Fibroblast of upper back skin (primary cell): ENCODE measurements around the gene NMNAT3.
A peak's percentile ranks its signal among the peaks of the same experiment; 100 is the strongest.

Experiments
- DNase-seq: peaks from one replicate; pipeline ENCODE4 v3.0.0-alpha.2; 2013

NMNAT3 gene

DNA sequence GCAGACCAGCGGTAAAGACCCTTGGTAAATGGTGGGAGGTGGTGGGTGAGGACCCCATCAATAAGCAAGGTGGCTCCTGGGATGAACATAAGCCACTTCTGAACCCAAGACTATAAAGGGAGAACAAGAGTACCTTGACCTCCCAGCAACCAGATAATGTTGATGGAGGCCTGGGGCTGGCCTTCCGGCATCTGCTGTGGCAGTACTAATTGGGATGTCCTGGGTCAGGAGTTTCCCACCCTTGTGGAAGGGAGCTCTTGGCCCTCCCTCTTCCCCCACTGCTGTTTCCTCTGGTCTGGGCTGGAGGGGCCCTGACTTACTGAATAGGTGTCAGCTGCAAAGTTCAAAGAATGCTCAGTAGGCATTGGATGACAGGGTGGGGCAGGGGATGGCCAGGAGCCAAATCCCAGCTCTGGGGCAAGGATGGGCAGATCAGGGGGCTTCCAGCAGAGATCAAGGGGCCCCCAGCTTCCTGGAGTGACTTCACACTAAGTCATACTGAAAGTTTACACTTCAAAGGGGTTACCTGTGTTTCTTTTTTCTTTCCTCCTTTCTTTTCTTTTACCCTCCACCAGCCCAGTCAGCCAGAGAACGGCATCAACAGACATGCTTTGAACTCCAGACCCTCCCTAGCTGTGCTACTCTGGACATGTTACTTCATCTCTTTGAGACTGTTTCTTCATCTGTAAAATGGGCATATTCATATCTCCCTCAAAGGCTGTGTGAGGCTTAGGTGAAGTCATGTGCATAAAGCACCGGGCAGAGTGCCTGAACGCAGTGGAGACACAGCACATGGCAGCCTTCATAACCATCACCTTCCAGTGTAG lies 139.8 kb downstream of the NMNAT3 start:
- DNase-seq: no peak

DNA sequence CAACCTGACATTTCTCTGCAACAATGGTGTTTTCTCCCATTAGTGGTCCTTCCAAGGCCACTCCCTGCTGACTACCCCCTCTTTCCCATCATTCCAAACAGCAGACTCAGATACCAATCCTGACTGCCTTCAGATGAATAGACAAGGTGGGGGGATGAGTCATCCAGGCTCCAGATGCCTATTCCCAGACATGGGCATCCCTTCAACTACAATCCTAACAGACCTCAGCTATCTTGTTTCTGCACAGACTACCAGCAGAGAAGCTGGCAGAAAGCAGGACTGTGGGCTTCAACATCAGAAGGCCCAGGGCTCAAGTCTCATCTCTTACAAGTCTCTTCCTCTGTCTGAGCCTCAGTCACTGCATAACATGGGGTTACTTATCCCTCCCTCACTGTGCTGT lies 140.4 kb downstream of the NMNAT3 start:
- DNase-seq: peak; percentile 91

DNA sequence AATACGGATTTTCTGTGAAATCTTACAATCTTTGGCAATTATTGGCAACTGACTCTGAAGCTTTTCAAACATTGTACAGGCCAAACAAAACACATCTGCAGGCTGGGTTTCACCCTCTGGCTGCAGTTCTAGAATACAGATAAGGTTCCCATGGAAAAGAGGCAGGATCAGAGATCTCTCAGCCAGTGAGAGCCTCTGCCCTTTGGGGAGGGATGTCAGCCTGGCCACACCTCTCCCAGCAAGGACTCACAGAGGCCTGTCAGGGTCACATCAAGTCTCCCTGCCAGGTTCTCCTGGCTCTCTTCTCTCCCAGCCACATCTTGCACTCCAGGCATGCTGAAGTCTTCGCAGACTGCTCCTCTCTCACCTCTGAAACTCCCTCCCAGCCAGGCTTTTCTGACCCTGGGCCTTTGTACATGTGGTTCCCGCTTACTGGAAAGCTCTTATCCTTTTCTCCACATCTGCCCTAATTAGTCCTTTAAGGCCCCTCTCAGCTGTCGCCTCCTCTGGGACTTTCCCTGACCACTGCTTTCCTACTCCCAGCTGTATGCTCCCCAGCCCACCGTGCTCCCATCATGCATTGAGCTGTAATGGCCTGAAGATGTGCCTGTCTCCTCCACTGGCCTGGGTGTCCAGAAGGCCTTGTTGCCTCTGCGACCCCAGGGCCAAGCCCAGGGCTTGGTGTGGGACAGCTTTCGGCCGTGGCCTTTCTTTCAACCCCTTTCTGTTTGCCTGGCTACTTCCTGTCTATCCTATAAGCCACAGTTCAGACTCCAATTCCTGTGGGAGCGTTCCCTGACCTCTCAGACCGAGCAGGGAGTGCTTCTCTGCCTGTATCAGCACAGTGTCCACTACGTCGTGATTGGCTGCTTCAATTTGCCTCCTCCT lies 142.5 kb downstream of the NMNAT3 start:
- peak; percentile 78 for DNase-seq

DNA sequence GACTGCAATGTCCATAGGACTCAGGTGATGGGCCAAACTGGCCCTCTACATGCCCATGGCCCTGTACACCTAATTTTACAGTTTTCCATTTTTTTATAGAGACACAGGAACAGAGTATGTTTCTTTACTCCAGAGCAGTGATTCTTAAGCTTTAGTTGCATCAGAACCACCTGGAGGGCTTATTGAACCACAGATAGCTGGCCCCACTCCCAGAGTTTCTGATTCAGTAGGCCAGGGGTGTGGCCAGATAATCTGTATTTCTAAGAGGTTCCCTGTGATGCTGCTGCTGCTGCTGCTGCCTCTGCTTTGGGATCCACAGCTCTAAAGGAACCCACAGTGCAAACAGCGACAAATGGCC lies 143.3 kb downstream of the NMNAT3 start:
- DNase-seq: peak; percentile 97

DNA sequence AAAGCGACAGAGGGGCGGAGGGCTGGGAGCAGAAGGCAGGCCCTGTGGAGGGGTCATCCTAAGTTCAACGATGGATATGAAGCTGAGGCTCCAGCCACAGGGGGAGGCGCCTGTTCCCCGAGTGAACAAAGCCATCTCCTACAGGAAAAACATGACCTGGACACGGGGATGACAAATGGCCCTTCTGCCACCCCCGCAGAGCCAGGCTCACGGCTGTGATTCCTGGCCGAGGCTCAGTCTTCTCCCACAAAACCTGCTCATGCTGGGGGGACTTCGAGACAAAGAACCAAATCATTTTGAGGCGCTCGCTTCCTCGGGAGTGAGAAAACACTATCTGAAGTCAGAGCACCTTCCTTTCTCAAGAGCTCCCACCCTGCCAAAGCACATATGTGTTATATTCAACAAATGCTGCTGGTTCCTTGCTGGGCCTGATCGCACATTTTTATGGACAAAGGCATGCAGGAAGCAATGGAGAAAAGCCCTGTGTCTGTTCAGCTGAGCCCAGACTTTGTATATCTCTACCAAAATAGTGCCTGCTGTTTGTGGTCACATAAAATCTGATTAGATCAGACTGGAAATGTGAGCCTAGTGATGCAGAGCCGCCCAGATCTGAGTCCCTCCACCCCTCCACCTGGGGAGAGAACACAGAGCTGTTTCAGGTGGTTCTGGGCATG lies 143.9 kb downstream of the NMNAT3 start:
- peak; percentile 85 for DNase-seq

DNA sequence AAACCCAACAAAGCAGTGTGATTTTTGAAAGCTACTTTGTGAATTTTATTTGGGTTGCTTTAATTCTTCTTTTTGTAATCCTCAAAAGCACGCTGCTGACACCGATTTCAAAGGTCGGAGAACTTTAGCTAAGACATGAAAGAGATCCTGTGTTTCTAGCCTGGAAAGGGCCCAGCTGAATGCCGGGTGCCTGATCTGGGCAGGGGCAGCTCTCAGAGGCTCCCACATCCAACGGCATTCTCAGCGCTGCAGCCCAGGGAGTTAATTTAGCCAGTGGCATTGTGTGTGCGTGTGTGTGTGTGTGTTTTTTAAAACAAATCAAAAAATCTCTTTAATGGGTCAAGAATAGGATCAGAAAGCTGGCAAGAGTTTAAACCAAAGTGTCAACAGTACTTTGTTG lies 144.8 kb downstream of the NMNAT3 start:
- DNase-seq: no peak

DNA sequence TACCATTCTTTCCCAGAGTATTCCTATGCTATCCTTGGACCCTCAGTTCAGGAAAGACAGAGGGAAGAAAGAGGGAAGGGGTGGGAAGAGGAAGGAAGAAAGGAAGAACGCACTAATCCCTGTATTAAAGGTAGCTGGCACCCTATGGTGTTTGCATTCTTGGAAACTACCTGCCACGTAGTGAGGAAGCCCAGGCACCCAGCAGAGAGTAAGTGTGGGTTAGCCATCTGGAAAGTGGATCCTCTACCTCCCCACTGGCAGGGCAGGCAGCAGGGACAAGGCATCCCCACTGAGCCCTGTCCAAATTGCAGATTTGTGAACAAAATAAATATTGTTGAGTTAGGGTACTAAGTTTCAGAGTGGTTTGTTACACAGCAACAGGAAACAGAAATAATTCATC lies 147.1 kb downstream of the NMNAT3 start:
- DNase-seq: no peak

DNA sequence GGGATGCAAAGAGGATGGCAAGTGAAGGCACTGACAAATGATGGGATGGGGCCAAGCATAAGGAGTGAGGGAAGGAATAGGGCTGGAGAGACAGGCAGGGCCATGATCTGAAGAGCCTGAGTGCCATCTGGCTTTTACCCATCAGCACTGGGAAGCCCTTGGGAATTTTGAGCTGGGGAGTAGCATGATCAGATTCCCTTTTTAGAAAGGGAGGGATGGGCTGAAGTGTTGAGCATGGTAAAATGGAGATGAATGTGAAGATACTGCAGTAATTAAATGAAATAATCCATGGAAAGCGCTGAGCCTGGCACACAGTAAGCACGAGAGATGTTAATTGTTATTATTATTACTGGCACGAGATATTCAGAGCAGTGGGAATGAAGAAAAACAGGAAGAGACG lies 148.1 kb downstream of the NMNAT3 start:
- DNase-seq: no peak

DNA sequence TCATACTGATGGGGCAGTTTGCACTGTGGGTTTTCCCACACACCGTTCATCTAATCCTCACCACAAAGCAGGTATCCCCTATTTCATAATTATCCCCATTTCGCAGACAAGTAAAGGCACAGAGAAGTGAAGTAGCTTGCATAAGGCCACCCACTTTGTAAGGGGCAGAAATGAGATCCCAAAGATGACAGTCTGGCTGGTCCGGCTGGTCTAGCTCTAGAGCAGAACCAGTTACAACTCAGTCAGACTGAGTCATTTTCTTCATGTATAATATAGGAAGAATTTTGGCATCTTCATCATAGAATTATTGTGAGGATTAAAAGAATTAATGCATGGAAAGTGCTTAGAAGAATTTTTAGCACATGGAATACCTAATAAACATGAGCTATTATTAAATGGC lies 148.8 kb downstream of the NMNAT3 start:
- DNase-seq: no peak

DNA sequence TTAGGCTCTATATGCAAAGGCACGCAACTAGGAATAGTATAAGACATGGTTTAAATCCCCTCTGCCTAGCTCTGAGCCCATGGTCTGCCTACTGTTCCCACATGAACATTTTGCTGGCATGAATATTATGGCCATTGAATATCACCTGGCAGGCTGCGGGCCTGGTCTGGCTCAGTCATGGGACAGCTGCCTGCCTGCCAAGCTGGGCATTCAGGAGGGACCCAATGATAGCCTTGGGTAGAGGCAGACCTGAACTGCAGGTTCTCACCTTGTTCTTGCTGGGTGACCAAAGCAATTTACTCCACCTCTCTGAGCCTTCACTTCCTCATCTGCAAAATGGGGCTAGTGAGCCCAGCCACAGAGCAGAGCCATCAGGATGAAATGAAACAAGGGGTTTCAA lies 149.5 kb downstream of the NMNAT3 start:
- DNase-seq: no peak

DNA sequence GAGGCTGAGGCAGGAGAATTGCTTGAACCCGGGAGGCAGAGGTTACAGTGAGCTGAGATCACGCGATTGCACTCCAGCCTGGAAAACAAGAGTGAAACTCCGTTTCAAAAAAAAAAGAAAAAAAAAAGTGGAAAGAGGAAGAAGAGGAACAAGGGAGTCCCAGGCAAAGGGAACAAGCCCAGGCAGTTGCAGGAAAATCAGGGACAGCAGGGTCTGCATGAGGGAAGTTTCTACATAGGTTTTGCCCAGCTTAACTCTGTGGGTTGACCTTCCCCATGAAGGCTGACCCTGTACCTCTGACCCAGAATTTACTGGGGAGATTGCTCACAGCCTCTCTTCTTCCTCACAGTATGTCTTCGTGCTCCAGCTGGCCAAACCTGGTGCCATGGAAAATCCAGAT lies 150.5 kb downstream of the NMNAT3 start:
- DNase-seq: no peak

DNA sequence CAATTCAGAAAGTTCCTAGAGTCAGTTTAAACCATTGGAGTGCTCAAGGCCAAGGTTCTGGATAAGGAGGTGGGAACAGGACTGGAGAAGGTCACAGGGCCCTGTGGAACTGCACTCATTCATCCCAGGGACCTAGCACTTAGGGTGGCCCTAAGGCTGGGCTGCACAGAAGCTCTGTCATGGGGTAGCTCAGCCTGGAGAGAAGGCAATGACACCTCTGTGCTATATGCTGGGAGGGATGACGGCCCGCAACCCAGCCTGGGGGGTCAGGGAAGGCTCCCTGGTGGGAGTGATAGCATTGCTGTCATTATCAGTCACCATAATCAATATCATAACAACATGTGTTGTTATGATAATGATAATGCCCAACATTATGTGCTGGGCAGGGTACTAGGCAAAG lies 151.6 kb downstream of the NMNAT3 start:
- no peak for DNase-seq

DNA sequence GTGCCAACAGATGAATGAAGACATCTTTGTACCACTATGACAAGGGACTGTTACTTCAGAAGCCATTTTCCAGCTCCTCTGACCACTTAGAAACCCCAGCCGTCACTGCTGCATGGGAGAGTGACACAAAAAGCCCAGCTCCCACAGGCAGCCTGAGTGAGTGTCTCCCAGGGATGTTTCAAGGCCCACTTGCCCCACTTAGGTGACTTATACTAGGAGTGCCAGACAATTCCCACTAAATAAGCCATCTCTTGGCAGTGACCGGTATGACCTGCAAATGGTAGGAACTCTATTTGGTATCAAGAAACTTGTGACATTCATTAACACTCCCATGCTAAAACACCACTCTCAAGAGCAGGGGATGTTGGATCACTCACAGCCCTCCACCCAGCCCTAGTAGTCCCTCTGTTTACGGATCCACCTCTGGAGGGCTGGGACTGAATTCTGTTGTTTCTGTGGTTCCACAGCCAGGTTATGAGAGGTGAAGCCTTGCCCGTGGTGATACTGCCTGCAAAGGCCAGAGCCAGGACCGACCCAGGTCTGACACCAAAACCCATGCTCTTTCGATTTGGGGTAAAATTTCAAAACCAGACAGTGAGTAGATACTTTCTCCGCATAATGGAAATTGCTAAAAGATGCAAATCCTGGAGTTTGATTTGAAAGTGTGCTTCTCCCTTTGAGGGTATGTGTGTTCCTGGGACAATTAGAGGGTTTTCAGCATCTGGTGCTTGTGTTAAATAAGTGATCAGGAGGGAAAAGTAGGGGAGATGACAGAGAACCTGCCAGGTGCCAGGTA lies 152.7 kb downstream of the NMNAT3 start:
- DNase-seq: no peak

DNA sequence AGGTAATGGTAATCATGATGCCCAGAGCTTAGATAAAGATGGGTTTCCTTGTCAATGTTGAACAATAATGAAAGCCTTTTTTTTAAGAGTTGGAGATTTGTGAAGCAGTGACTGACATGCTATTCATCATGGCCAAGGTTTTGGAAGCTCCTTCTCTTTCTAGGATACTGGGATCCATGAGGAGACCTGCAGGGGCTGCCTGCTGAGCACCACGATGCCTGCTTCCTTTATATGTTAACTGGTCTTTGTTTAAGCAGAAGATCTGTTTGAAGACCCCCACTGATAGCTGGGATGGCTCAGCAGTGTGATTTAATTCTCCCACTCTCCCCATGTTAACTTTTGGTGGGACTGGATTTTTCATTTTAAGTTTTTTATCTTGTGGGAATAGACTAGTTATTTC lies 154.1 kb downstream of the NMNAT3 start:
- DNase-seq: no peak

DNA sequence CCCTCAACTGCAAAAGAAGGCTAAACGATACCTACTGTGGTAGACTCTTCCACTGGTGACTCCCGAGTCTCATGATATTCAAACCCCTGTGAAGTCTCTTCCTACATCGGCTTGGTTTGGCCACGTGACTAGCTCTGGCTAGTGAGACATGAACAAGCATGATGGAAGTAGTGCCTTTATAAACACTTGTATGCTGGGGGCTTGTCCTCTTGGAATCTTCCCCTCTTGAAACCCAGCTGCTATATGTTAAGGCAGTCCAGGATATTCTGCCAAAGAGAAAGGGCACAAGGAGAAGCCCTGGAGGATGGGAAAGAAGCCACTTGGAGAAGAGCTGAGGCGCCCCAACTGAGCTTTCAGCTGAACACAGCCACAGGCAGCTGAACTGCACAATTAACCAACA lies 154.6 kb downstream of the NMNAT3 start:
- DNase-seq: no peak

DNA sequence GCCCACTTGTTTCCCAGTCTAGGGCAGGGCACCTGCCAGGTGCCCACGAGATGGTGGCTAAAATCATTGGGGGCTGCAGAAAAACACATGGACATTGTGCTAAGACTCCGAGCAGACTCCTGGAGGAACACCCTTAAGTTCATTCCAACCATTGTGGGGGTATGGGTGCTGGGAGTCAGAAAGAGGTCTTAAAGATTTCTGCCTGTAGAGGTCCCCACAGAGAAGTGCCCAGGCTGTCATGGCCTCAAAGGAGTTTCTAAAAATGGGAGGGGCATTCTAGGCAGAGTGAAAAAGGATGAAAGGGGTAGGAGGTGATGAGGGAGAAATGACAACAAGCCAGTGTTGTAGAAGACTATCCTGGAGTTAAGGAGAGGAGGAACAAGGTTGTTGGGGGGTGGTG lies 155.4 kb downstream of the NMNAT3 start:
- DNase-seq: no peak

DNA sequence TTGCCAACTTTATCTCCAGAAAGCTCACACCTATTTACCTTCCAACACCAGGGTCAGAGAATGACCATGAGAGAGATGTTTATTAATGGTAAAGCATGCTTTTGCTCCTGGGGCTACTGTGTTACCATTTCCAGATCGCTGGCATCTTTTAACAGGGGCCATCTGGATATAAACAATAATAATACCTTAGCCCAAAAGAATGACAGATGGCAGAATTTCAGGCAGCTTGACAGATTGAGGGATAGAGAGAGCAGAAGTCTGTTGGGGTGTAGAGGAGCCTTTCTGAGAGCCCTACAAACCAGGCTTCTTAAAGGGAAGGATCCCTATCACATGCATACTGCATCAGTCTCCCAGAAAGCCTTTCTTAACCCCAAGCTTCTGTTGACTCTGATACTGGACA lies 156.0 kb downstream of the NMNAT3 start:
- DNase-seq: no peak

DNA sequence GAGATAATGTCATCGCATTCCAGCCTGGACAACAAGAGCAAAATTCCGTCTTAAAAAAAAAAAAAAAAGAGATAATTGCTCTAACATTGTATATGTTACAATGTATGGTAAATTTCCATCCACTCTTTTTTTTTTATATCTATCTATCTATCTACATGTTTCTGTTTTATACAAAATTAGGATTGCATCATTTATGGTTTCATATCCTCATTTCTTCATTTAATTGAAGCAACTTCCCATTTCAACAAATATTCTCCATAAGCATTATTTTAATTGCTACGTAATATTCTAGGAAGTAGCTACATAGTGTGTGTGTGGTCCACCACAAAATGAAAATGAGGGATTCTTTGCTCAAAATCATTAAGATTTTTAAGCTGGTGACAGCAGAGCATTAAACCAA lies 156.6 kb downstream of the NMNAT3 start:
- no peak for DNase-seq

DNA sequence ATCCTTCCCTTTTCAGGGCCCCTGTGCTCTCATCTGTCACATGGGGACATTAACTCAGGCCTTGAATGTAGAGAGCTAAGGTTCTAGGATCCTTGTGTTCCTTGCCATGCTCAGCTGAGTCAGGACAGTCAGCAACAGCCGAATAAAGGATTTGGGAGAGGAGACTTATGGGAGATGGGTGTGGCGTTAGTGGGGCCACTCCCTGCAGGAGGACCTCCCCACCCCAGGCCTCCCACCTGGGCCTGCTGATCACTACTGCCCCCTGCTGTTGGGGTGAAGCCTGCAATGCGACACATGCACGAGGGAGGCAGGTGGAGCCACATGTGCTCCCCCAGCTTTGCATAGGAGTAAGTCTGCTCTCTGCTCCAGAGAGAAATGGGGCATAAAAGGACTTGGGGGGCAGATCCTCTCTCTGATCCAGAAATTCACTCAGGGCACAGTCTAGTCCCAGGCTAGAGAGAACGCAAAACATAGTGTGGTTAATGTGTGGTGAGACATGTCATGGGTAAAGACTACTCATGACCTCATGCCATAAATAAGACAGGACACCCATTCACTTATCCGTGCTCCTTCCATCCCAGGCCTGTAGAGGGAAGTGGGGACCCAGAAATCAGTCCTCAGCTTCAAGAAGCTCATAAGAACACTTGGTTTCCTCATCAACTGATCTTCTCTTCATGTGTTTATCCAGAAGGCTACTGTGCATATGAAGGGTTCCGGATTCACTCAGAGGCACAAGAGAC lies 157.6 kb downstream of the NMNAT3 start:
- peak; percentile 33 for DNase-seq

DNA sequence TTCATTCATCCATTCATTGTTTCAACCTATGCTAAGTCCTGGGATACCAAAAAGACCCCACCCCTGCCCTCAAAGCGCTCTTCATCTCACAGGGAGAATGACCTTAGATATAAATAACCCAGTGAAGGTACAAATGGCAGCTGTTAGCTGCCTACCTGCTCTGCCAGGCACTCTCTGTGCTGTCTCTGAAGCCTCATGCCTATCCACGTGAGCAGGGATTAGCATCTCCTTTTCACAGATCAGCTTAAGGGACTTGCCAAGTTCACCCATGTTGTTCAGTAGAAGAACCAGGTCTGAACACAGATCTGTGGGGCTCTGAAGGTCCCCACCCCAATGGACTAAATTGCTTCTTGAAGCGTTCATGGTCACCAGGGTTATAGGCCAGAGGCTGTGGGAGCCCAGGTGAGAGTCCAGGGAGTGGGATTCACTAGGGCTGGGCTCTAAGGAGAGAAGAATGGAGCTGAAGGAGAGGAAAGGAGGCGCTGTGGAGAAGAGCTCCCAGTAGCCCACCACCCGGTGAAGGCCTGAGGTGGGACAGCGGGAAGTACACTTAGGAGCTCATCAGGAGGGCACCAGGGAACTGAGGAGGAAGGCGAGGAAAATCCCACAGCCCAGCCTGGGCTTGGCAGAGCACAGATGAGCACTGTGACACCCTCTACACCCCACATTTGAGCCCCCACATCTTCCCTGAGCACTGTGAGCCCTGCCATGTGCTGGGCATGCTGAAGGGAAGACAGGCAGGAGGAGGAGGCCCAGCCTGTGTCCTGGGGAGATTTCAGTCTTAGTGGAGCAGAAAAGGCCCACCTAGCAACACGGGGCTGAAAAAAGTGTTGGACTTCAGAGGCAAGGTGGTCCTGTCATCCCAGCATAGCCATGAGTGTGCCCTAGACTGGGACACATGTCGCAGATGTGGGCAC lies 158.6 kb downstream of the NMNAT3 start:
- DNase-seq: no peak

DNA sequence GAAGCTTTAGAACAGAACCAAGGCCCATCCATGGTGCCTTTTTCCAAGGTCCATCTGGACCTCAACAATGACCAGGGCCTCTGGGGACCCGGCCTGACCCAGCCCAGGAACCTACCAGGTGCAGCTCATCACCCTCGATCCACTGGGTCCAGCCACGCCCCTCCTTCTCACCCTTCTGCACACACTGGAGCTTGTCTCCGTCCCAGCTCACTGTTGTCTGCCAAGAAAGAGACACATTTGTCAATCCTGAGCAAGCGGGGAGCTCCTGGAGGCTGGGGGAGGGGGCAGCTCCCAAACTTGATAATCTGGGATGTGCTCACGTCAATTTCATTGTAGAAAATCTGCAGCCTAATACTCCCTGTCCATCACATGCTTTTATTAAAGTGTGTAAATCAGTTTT lies 159.5 kb downstream of the NMNAT3 start:
- DNase-seq: no peak
